AG04450 (cell line): ENCODE measurements around the gene ATP5ME. TPM values are rescaled to one million over a fixed set of nuclear protein-coding genes. Genes with fewer than 3 reads are reported as not detected.
A peak's percentile ranks its signal among the peaks of the same experiment; 100 is the strongest.

Experiments
- CTCF ChIA-PET: fragments of 300-600, 350-600 bp; formaldehyde crosslinking; extraction: SDS; loops from one replicate; lab custom pipeline; 2022; ENCODE audit warnings: antibody characterized with exemption, inconsistent platforms; lab: Charles Lee
- POLR2A ChIA-PET: fragments of 350-600 bp; formaldehyde crosslinking; extraction: SDS; loops from one replicate; lab custom pipeline; 2021; ENCODE audit warnings: antibody characterized with exemption, inconsistent platforms; lab: Yijun Ruan, JAX
- DNase-seq: peaks from one replicate; pipeline ENCODE4 v3.0.0-alpha.2; 2011; ENCODE audit warnings: low read depth, low spot score
- H3K27ac ChIP-seq: one replicate; pipeline ENCODE4 v1.5.1; 2012; ENCODE audit warnings: low read depth, low read length, control low read depth
- H3K27me3 ChIP-seq: one replicate; pipeline ENCODE4 v1.6.0; 2012; ENCODE audit warnings: low read length; ENCODE audit not compliant: control insufficient read depth, insufficient read depth
- H3K4me3 ChIP-seq: 2 replicates; pipeline ENCODE4 v1.5.1; 2011; ENCODE audit warnings: mild to moderate bottlenecking, low read depth, low read length, control low read depth
- H3K9me3 ChIP-seq: 2 replicates; pipeline ENCODE4 v1.5.1; 2012; ENCODE audit warnings: low read length; ENCODE audit not compliant: control insufficient read depth, insufficient read depth
- CTCF ChIP-seq: IDR thresholded peaks from 2 replicates; pipeline ENCODE4 v1.5.1; 2011; ENCODE audit warnings: low read depth, low read length, control low read depth, inconsistent platforms
- polyA plus RNA-seq: library from polyadenylated mRNA; depleted of rRNA; stranded (reverse); fragments of >200 nt; gene quantifications from 2 replicates; pipeline ENCODE4 v1.2.3, GENCODE V29; 2011

Gene ATP5ME
- polyA plus RNA-seq, 1 experiment, result 262 TPM

- CTCF ChIA-PET, result no interaction called here
- peak overlapping the region; percentile 66 for H3K4me3 ChIP-seq
Observed at GRCh38 chr4:680551-680927, 6.5 kb upstream of the ATP5ME start.

GRCh38 chr4:680091-680490 is 6.0 kb upstream of the ATP5ME start:
- no peak for TF ChIP-seq CTCF
- H3K27me3 ChIP-seq, result no peaks in the 10 kb centered on the region
- no peak overlapping the region for H3K27ac ChIP-seq
- no peak for DNase-seq
- ChIA-PET CTCF (no interaction called here), POLR2A (no interaction called here)
- no peaks in the 10 kb centered on the region; the same call in 1 of the 2 replicates for H3K9me3 ChIP-seq
- H3K4me3 ChIP-seq, result no peak overlapping the region

More at GRCh38 chr4:680551-680927, 6.5 kb upstream of the ATP5ME start:
- no peak for TF ChIP-seq CTCF
- no peak overlapping the region for H3K27ac ChIP-seq
- no peaks in the 10 kb centered on the region for H3K27me3 ChIP-seq
- peaks cover under 1% of the 10 kb centered on the region; the same call in 1 of the 2 replicates for H3K9me3 ChIP-seq
- no peak for DNase-seq
- POLR2A ChIA-PET, result interaction anchor here (0.6 kb wide), 1 partner anchor 48 kb away, joined by 9 read pairs; no protein-coding TSS in a partner anchor

- no peak for DNase-seq
- no peak overlapping the region for H3K27ac ChIP-seq
- no peaks in the 10 kb centered on the region; the same call in 1 of the 2 replicates for H3K9me3 ChIP-seq
- TF ChIP-seq CTCF, result no peak
- H3K27me3 ChIP-seq, result no peaks in the 10 kb centered on the region
- POLR2A ChIA-PET, result no interaction called here
- H3K4me3 ChIP-seq, result no peak overlapping the region
- CTCF ChIA-PET, result no interaction called here
Observed at GRCh38 chr4:679629-680028, 5.6 kb upstream of the ATP5ME start.

- Histone ChIP-seq H3K4me3 (no peak overlapping the region), H3K9me3 (no peaks in the 10 kb centered on the region; the same call in 1 of the 2 replicates), H3K27me3 (no peaks in the 10 kb centered on the region), H3K27ac (no peak overlapping the region)
- DNase-seq, result no peak
- CTCF ChIA-PET, result interaction anchor here (0.6 kb wide), 1 partner anchor 35 kb away, joined by 3 read pairs; no protein-coding TSS in a partner anchor
- TF ChIP-seq CTCF, result no peak
- POLR2A ChIA-PET, result no interaction called here
Observed at GRCh38 chr4:679104-679481, 5.0 kb upstream of the ATP5ME start.

GRCh38 chr4:678331-679103 is 4.4 kb upstream of the ATP5ME start:
- POLR2A ChIA-PET, result no interaction called here
- H3K4me3 ChIP-seq, result no peak overlapping the region
- CTCF ChIA-PET, result interaction anchor here (0.6 kb wide), 1 partner anchor 35 kb away, joined by 3 read pairs; no protein-coding TSS in a partner anchor
- no peaks in the 10 kb centered on the region; the same call in 1 of the 2 replicates for H3K9me3 ChIP-seq
- H3K27me3 ChIP-seq, result no peaks in the 10 kb centered on the region
- no peak overlapping the region for H3K27ac ChIP-seq
- no peak for TF ChIP-seq CTCF
- DNase-seq, result no peak
